ENCODE measurements around the gene LAX1. TPM values are rescaled to one million over a fixed set of nuclear protein-coding genes. Genes with fewer than 3 reads are reported as not detected.

Gene LAX1
- total RNA-seq, 4 donors from 2014 or later, result 1.6 to 9.9 (median 2.7) TPM

GRCh38 chr1:203795441-203796235 is 30.7 kb downstream of the LAX1 start, which contains the start of the genes ZBED6 and ZC3H11A:
ZBED6 (plus strand) TSS chr1:203795623; CDS start chr1:203797523, 1,900 bp downstream.
ZC3H11A (plus strand) TSS chr1:203795623; CDS start chr1:203817071, 21,448 bp downstream.
- Histone ChIP-seq H3K9me3 (no peaks in the 10 kb centered on the region), H3K36me3 (peaks cover 0 to 3% (median 0%) of the 10 kb centered on the region in 3 donors), H3K27ac (peak within 1 kb of the TSS; percentile 92 to 96 (median 96)), H3K4me1 (peaks cover 0 to 27% (median 7%) of the 10 kb centered on the region in 4 donors), H3K4me3 (peak within 1 kb of the TSS; percentile 72 to 91 (median 80)), H3K27me3 (no peaks in the 10 kb centered on the region)
- TF ChIP-seq POLR2A (IDR thresholded peaks at IDR 0.05), result peak; percentile 65 to 85
- TF ChIP-seq CTCF (IDR thresholded peaks at IDR 0.05), result no peak
- DNase-seq, result peak; percentile 97 to 100 (median 99)

DNA sequence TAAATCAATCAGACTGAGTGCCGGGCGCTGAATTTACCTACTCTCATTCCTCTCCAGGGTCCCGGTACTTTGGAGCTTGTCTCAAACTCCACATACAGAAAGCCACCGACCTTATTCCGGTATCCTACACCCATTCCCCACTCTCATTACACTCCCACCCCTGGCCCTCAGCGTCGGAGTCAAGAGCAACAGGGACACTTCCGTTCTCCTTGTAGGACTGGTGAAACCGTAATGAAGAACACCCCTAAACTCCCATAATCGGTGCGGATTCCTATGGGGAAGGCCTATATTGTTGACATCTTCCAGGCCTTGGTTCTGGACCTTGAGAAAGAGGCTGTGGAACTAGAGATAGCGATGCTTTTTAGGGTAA is 31.2 kb downstream of the LAX1 start:
- peak in 1 of 3 donors; percentile 37 for DNase-seq
- no peak for TF ChIP-seq POLR2A (IDR thresholded peaks at IDR 0.05)
- TF ChIP-seq CTCF (IDR thresholded peaks at IDR 0.05), result no peak
- H3K27me3 ChIP-seq, result no peaks in the 10 kb centered on the region
- H3K4me1 ChIP-seq, result peaks cover 0 to 28% (median 7%) of the 10 kb centered on the region in 4 donors
- peaks cover 0 to 3% (median 0%) of the 10 kb centered on the region in 3 donors for H3K36me3 ChIP-seq
- peak overlapping the region; percentile 72 to 91 (median 80) for H3K4me3 ChIP-seq
- no peaks in the 10 kb centered on the region for H3K9me3 ChIP-seq
- peak overlapping the region; percentile 92 to 96 (median 96) for H3K27ac ChIP-seq

GRCh38 chr1:203797216-203797615 is 32.2 kb downstream of the LAX1 start:
- TF ChIP-seq POLR2A (IDR thresholded peaks at IDR 0.05) (no peak), CTCF (IDR thresholded peaks at IDR 0.05) (no peak)
- peaks cover 0 to 3% (median 0%) of the 10 kb centered on the region in 3 donors for H3K36me3 ChIP-seq
- no peaks in the 10 kb centered on the region for H3K9me3 ChIP-seq
- H3K4me3 ChIP-seq, result peak overlapping the region in 2 of 4 donors; percentile 77 to 91
- no peak overlapping the region for H3K27ac ChIP-seq
- no peak for DNase-seq
- peaks cover 0 to 28% (median 7%) of the 10 kb centered on the region in 4 donors for H3K4me1 ChIP-seq
- H3K27me3 ChIP-seq, result no peaks in the 10 kb centered on the region

DNA sequence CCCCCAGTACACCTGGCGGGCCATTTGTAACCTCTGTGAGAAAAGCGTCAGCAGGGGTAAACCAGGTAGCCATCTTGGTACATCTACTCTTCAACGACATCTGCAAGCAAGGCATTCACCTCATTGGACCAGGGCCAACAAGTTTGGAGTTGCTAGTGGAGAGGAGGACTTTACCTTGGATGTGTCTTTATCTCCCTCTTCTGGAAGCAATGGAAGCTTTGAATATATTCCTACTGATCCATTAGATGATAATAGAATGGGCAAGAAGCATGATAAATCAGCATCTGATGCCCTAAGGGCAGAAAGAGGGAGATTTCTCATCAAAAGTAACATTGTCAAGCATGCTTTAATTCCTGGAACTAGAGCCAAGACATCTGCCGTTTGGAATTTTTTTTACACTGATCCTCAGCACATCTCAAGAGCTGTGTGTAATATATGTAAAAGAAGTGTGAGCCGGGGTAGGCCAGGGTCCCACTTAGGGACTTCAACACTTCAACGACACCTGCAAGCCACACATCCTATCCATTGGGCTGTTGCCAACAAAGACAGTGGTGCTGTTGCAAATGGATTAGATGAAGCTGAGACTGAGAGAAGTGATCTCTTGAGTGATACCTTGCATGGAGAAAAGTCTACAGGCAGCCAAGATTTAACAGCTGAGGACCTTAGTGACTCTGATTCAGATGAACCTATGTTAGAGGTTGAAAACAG is 33.1 kb downstream of the LAX1 start:
- no peaks in the 10 kb centered on the region for H3K9me3 ChIP-seq
- no peak overlapping the region for H3K4me3 ChIP-seq
- H3K36me3 ChIP-seq, result peaks cover 0 to 7% (median 0%) of the 10 kb centered on the region in 3 donors
- H3K4me1 ChIP-seq, result peaks cover 0 to 31% (median 7%) of the 10 kb centered on the region in 4 donors
- TF ChIP-seq POLR2A (IDR thresholded peaks at IDR 0.05) (no peak), CTCF (IDR thresholded peaks at IDR 0.05) (peak in 1 of 6 experiments; percentile 38)
- no peaks in the 10 kb centered on the region for H3K27me3 ChIP-seq
- no peak for DNase-seq
- no peak overlapping the region for H3K27ac ChIP-seq

DNA sequence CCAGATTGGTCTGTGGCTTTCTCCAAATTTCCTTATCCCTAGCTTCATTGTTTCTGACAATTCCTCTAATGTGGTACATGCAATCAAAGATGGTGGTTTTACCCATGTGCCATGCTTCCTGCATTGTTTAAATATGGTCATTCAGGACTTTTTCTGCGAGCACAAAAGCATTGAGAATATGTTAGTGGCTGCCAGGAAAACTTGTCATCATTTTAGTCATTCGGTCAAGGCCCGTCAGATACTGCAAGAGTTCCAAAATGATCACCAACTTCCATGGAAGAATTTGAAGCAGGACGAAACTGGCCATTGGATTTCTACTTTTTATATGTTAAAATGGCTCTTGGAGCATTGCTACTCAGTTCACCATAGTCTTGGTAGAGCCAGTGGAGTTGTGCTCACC is 34.2 kb downstream of the LAX1 start:
- no peaks in the 10 kb centered on the region for H3K27me3 ChIP-seq
- DNase-seq, result no peak
- H3K36me3 ChIP-seq, result peaks cover 0 to 18% (median 0%) of the 10 kb centered on the region in 3 donors
- TF ChIP-seq CTCF (IDR thresholded peaks at IDR 0.05) (no peak), POLR2A (IDR thresholded peaks at IDR 0.05) (no peak)
- peaks cover 0 to 33% (median 7%) of the 10 kb centered on the region in 4 donors for H3K4me1 ChIP-seq
- no peak overlapping the region for H3K27ac ChIP-seq
- no peaks in the 10 kb centered on the region for H3K9me3 ChIP-seq
- H3K4me3 ChIP-seq, result no peak overlapping the region
